Panc1 (cell line): ENCODE data around the gene CASP10. TPM values are rescaled to one million over a fixed set of nuclear protein-coding genes. Genes with fewer than 3 reads are reported as not detected.

Source experiments
- ATAC-seq: fragments of 200-7000 bp; cut with Tn5 transposase; 2 replicates; pipeline ENCODE4 v1.9.1; 2020; ENCODE audit warnings: mild to moderate bottlenecking, moderate library complexity
- BruUV-seq: library from RNA; stranded (reverse); fragments of 400-500 nt; replicated peaks from 2 replicates; lab custom pipeline; 2021; lab: Mats Ljungman, UMichigan
- CTCF ChIA-PET: fragments of 300-600 bp; sonication (Branson Sonifier 250); formaldehyde crosslinking; loops from one replicate; lab custom pipeline; 2022; ENCODE audit warnings: antibody characterized with exemption; lab: Charles Lee
- POLR2A ChIA-PET: fragments of 300-600 bp; sonication (Branson Sonifier 250); formaldehyde crosslinking; loops from one replicate; lab custom pipeline; 2022; ENCODE audit warnings: antibody characterized with exemption; lab: Charles Lee
- DNase-seq: peaks from one replicate; pipeline ENCODE4 v3.0.0-alpha.2; 2010; ENCODE audit warnings: low read depth, low spot score
- H3K27ac ChIP-seq: 2 replicates; pipeline ENCODE4 v1.5.1; 2011; ENCODE audit warnings: mild to moderate bottlenecking, low read length, inconsistent platforms
- H3K27me3 ChIP-seq: fragments of 200-500 bp; sonication (Bioruptor generic); 2 replicates; pipeline ENCODE4 v1.6.0; 2014; ENCODE audit warnings: low read length, inconsistent platforms; ENCODE audit not compliant: control insufficient read depth, insufficient read depth
- H3K36me3 ChIP-seq: fragments of 200-500 bp; sonication (Bioruptor generic); 2 replicates; pipeline ENCODE4 v1.5.1; 2014; ENCODE audit warnings: inconsistent platforms, mild to moderate bottlenecking, low read length, moderate library complexity; ENCODE audit not compliant: control insufficient read depth, insufficient read depth
- H3K4me1 ChIP-seq: 2 replicates; pipeline ENCODE4 v1.5.1; 2011; ENCODE audit warnings: inconsistent platforms, mild to moderate bottlenecking, low read length, moderate library complexity; ENCODE audit not compliant: control insufficient read depth, insufficient read depth
- H3K4me3 ChIP-seq, 2 experiments: 2 replicates each; pipeline ENCODE4 v1.5.1; 2011 to 2012; ENCODE audit warnings: low read depth in 2 of 2, low read length in 2 of 2, mild to moderate bottlenecking in 2 of 2, inconsistent platforms in 1 of 2, moderate library complexity in 1 of 2
- H3K9me3 ChIP-seq: fragments of 200-500 bp; sonication (Bioruptor generic); 2 replicates; pipeline ENCODE4 v1.5.1; 2014; ENCODE audit warnings: low read depth, mild to moderate bottlenecking, inconsistent platforms, low read length, moderate library complexity; ENCODE audit not compliant: control insufficient read depth, insufficient read depth
- CTCF ChIP-seq: fragments of 450-650 bp; IDR thresholded peaks from 2 replicates; pipeline ENCODE4 v1.5.1; 2017; ENCODE audit warnings: mild to moderate bottlenecking
- REST ChIP-seq, 2 experiments: IDR thresholded peaks; 2 replicates each; pipeline ENCODE4 v1.6.1; 2011 to 2012; ENCODE audit warnings: low read depth in 2 of 2, control low read depth in 1 of 2, low read length in 1 of 2, mild to moderate bottlenecking in 1 of 2, moderate library complexity in 1 of 2; ENCODE audit not compliant: insufficient read depth in 1 of 2
- SIN3A ChIP-seq: IDR thresholded peaks from 2 replicates; pipeline ENCODE4 v1.6.1; 2012; ENCODE audit warnings: low read depth, mild to moderate bottlenecking, low read length, moderate library complexity, borderline replicate concordance; ENCODE audit not compliant: insufficient read depth
- TCF7L2 ChIP-seq: IDR thresholded peaks from 2 replicates; pipeline ENCODE4 v1.6.1; 2011; ENCODE audit warnings: mild to moderate bottlenecking, low read depth, low read length, inconsistent platforms
- in situ Hi-C: cut with HindIII; loops from 2 replicates; pipeline ENCODE4 v1.10.0; 2016; ENCODE audit warnings: low sequenced_read_pairs, low pct_unique_long_range_greater_than_20kb
- intact Hi-C: fragments of 100-400 bp; cut with micrococcal nuclease; formaldehyde crosslinking; loops from one replicate; pipeline ENCODE4 v1.10.0; 2022; ENCODE audit not compliant: unreplicated experiment
- total RNA-seq: library from RNA; stranded (reverse); gene quantifications from one replicate; pipeline ENCODE4 v1.2.1, GENCODE V29; 2021; ENCODE audit not compliant: unreplicated experiment

The CASP10 gene
- total RNA-seq, 1 experiment from 2014 or later, result 0.87 TPM

GRCh38 chr2:201262718-201263117 lies 79.8 kb downstream of the CASP10 start:
- TF ChIP-seq REST (IDR thresholded peaks at IDR 0.05; ENCODE audit: insufficient read depth in 1 of 2, low read depth in 2 of 2, low read length in 1 of 2) (no peak), TCF7L2 (no peak)
- no TSS peak for BruUV-seq
- Histone ChIP-seq H3K27ac (peak overlapping the region; percentile 70; the same call in 1 of the 2 replicates), H3K27me3 (no peaks in the 10 kb centered on the region), H3K9me3 (no peaks in the 10 kb centered on the region), H3K4me1 (peaks cover 47% of the 10 kb centered on the region), H3K36me3 (no peaks in the 10 kb centered on the region), H3K4me3 (no peak overlapping the region)
- no peak for ATAC-seq
- DNase-seq, result no peak
- intact Hi-C loops, result no loop called here
- in situ Hi-C loops, result no loop called here
- POLR2A ChIA-PET, result no interaction called here
- CTCF ChIA-PET, result no interaction called here

GRCh38 chr2:201263779-201264178 lies 80.8 kb downstream of the CASP10 start:
- in situ Hi-C loops, result no loop called here
- BruUV-seq, result no TSS peak
- no peak overlapping the region; the same call in 1 of the 2 replicates for H3K27ac ChIP-seq

More at GRCh38 chr2:201263779-201264178, 80.8 kb downstream of the CASP10 start:
- Histone ChIP-seq H3K4me3 (no peak overlapping the region), H3K9me3 (no peaks in the 10 kb centered on the region), H3K27me3 (no peaks in the 10 kb centered on the region), H3K36me3 (no peaks in the 10 kb centered on the region), H3K4me1 (peaks cover 36% of the 10 kb centered on the region)
- DNase-seq, result no peak
- CTCF ChIA-PET, result no interaction called here
- POLR2A ChIA-PET, result no interaction called here
- no peak for TF ChIP-seq CTCF
- TF ChIP-seq TCF7L2, result no peak
- no peak for TF ChIP-seq REST (IDR thresholded peaks at IDR 0.05; ENCODE audit: insufficient read depth in 1 of 2, low read depth in 2 of 2, low read length in 1 of 2)
- no peak for TF ChIP-seq SIN3A
- intact Hi-C loops, result no loop called here
- ATAC-seq, result no peak
